ENCODE results near the gene CCER1.

DNA sequence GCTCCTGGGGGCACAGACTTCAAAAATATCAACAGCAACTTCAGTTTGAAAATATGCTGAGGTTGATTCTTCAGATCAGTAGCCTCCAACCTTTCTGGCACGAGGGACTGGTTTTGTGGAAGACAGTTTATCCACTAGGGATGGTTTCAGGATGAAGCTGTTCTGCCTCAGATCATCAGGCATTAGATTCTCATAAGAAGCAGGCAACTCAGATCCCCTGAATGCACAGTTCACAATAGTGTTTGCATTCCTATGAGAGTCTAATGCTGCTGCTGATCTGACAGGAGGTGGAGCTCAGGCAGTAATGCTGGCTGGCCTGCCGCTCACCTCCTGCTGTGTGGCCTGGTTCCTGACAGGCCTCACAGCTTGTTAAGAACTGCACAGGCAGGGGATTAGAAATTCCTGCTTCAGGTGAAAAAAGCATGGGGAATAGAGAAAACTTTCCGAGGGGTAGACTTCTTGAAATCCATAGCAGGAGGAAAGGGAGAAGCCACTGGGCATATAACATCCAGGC is 37.0 kb upstream of the CCER1 start:
- TF ChIP-seq, protein P1, sequence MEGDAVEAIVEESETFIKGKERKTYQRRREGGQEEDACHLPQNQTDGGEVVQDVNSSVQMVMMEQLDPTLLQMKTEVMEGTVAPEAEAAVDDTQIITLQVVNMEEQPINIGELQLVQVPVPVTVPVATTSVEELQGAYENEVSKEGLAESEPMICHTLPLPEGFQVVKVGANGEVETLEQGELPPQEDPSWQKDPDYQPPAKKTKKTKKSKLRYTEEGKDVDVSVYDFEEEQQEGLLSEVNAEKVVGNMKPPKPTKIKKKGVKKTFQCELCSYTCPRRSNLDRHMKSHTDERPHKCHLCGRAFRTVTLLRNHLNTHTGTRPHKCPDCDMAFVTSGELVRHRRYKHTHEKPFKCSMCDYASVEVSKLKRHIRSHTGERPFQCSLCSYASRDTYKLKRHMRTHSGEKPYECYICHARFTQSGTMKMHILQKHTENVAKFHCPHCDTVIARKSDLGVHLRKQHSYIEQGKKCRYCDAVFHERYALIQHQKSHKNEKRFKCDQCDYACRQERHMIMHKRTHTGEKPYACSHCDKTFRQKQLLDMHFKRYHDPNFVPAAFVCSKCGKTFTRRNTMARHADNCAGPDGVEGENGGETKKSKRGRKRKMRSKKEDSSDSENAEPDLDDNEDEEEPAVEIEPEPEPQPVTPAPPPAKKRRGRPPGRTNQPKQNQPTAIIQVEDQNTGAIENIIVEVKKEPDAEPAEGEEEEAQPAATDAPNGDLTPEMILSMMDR (IDR thresholded peaks at IDR 0.05), result no peak
- no peak for TF ChIP-seq EZH2 (IDR thresholded peaks at IDR 0.05; ENCODE audit: borderline replicate concordance, insufficient read depth, low read depth, low read length, poor library complexity, severe bottlenecking)

All from B cell (primary cell).